SU-DHL-6 (cell line): ENCODE data around the gene EXOC4.

Source experiments
- H2AFZ ChIP-seq: fragments of 200-600 bp; sonication (generic); 2 replicates; pipeline ENCODE4 v1.6.1; 2014; ENCODE audit warnings: low read depth, mild to moderate bottlenecking, moderate library complexity, mixed read lengths, antibody characterized with exemption, low read length; ENCODE audit not compliant: severe bottlenecking
- H3F3A ChIP-seq: fragments of 200-600 bp; shearing (Covaris generic); 2 replicates; pipeline ENCODE4 v1.6.0; 2016; ENCODE audit warnings: antibody characterized with exemption, mild to moderate bottlenecking; ENCODE audit not compliant: insufficient read depth
- H3K27ac ChIP-seq: fragments of 200-600 bp; sonication (generic); 2 replicates; pipeline ENCODE4 v1.5.1; 2016; ENCODE audit warnings: low read depth, mild to moderate bottlenecking, low read length, moderate library complexity, mixed read lengths
- H3K27me3 ChIP-seq: fragments of 200-600 bp; sonication (generic), shearing (Covaris generic); 2 replicates; pipeline ENCODE4 v1.6.0; 2014; ENCODE audit warnings: mild to moderate bottlenecking, low read length
- H3K36me3 ChIP-seq: fragments of 200-600 bp; sonication (generic); 2 replicates; pipeline ENCODE4 v1.6.1; 2014; ENCODE audit warnings: mild to moderate bottlenecking, low read length, mixed read lengths
- H3K4me2 ChIP-seq: fragments of 300-600, 200-600 bp; shearing (Covaris generic), sonication (generic); 2 replicates; pipeline ENCODE4 v1.6.0; 2014; ENCODE audit warnings: low read length, low read depth, mild to moderate bottlenecking; ENCODE audit not compliant: poor library complexity, severe bottlenecking
- H3K4me3 ChIP-seq: fragments of 200-600 bp; sonication (generic); 2 replicates; pipeline ENCODE4 v1.5.1; 2014; ENCODE audit warnings: antibody characterized with exemption, low read length, mild to moderate bottlenecking, mixed read lengths; ENCODE audit not compliant: insufficient read depth, poor library complexity, severe bottlenecking
- H3K79me2 ChIP-seq: fragments of 200-600 bp; sonication (generic); 2 replicates; pipeline ENCODE4 v1.6.1; 2014; ENCODE audit warnings: mild to moderate bottlenecking, low read length, moderate library complexity; ENCODE audit not compliant: insufficient read depth
- H3K9ac ChIP-seq: fragments of 200-600 bp; sonication (generic); 2 replicates; pipeline ENCODE4 v1.7.0; 2014; ENCODE audit warnings: mild to moderate bottlenecking, low read length
- H3K9me2 ChIP-seq: fragments of 200-600 bp; sonication (generic); replicated peaks from 2 replicates; pipeline ENCODE4 v1.6.1; 2014; ENCODE audit warnings: low read length; ENCODE audit not compliant: insufficient read depth
- H3K9me3 ChIP-seq: fragments of 200-600 bp; sonication (generic); 2 replicates; pipeline ENCODE4 v1.6.1; 2014; ENCODE audit warnings: low read length, mixed read lengths; ENCODE audit not compliant: insufficient read depth
- H4K20me1 ChIP-seq: fragments of 200-600 bp; sonication (generic); 2 replicates; pipeline ENCODE4 v1.6.1; 2014; ENCODE audit warnings: low read depth, mild to moderate bottlenecking, antibody characterized with exemption, low read length, moderate library complexity, mixed read lengths
- EZH2phosphoT487 ChIP-seq: fragments of 200-600 bp; sonication (generic), shearing (Covaris generic); conservative IDR thresholded peaks from 2 replicates; pipeline ENCODE4 v1.6.1; 2018; ENCODE audit warnings: mild to moderate bottlenecking, antibody characterized with exemption, low read length, moderate library complexity, mixed read lengths
- TF ChIP-seq, protein P1 (sequence below): fragments of 200-600 bp; sonication (generic); IDR thresholded peaks from one replicate; pipeline ENCODE4 v1.5.1; 2017; ENCODE audit warnings: antibody characterized with exemption, mild to moderate bottlenecking, low read length, moderate library complexity; ENCODE audit not compliant: insufficient read depth, poor library complexity, severe bottlenecking

EXOC4 gene

DNA sequence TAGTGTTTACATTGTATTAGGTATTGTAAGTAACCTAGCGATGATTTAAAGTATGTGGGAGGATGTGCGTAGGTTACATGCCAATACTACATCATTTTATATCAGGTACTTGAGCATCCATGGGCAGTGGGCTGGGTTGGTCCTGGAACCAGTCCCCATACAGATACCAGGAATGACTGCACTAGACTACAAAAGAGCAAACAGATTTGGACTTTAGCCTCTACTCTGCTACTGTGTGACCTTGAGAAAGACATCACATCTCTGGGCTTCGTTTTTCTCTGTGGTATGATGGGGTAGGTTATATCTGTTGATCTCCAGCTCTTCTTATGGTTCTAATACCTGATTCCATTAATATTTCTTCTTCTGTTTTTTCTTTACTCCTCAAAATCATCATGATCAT lies 461.8 kb downstream of the EXOC4 start:
- no peak overlapping the region for H2AFZ ChIP-seq
- no peak overlapping the region for H3K4me3 ChIP-seq
- H3K9ac ChIP-seq: no peak overlapping the region
- no peak overlapping the region for H3K27ac ChIP-seq
- no peaks in the 10 kb centered on the region for H3K36me3 ChIP-seq
- no peaks in the 10 kb centered on the region for H3F3A ChIP-seq
- H3K79me2 ChIP-seq: no peaks in the 10 kb centered on the region
- H3K9me2 ChIP-seq: no peaks in the 10 kb centered on the region
- H3K27me3 ChIP-seq: no peaks in the 10 kb centered on the region
- no peak for TF ChIP-seq EZH2phosphoT487
- TF ChIP-seq, protein P1, sequence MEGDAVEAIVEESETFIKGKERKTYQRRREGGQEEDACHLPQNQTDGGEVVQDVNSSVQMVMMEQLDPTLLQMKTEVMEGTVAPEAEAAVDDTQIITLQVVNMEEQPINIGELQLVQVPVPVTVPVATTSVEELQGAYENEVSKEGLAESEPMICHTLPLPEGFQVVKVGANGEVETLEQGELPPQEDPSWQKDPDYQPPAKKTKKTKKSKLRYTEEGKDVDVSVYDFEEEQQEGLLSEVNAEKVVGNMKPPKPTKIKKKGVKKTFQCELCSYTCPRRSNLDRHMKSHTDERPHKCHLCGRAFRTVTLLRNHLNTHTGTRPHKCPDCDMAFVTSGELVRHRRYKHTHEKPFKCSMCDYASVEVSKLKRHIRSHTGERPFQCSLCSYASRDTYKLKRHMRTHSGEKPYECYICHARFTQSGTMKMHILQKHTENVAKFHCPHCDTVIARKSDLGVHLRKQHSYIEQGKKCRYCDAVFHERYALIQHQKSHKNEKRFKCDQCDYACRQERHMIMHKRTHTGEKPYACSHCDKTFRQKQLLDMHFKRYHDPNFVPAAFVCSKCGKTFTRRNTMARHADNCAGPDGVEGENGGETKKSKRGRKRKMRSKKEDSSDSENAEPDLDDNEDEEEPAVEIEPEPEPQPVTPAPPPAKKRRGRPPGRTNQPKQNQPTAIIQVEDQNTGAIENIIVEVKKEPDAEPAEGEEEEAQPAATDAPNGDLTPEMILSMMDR: no peak
- no peak overlapping the region for H3K4me2 ChIP-seq
- H3K9me3 ChIP-seq: no peaks in the 10 kb centered on the region
- H4K20me1 ChIP-seq: no peaks in the 10 kb centered on the region

DNA sequence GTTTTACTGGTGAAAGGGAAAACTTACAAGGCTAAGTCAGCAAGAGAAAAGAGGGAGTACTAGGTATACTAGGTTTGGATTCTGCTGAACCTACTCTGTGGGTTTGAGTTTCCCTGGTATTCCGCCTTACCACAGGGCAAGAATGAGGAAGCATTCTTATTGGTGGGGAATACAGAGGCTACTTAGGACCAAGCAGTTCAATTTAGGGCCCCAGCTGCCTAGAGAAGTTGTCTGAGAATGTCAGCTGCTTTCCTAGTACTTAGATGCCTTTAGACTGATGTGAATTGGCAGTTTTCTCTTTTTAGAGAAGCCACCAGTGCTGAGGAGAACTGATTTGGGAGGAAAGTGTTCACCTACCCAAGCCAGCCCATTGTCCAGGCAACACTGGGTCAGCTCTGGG lies 465.3 kb downstream of the EXOC4 start:
- H3K27ac ChIP-seq: no peak overlapping the region
- no peaks in the 10 kb centered on the region for H3K27me3 ChIP-seq
- H3K4me2 ChIP-seq: no peak overlapping the region
- no peaks in the 10 kb centered on the region for H3F3A ChIP-seq
- no peak overlapping the region for H2AFZ ChIP-seq
- TF ChIP-seq, protein P1: no peak
- TF ChIP-seq EZH2phosphoT487: no peak
- no peaks in the 10 kb centered on the region for H3K36me3 ChIP-seq
- no peaks in the 10 kb centered on the region for H3K9me2 ChIP-seq
- H3K4me3 ChIP-seq: no peak overlapping the region
- no peaks in the 10 kb centered on the region for H4K20me1 ChIP-seq
- H3K9ac ChIP-seq: no peak overlapping the region
- no peaks in the 10 kb centered on the region for H3K9me3 ChIP-seq
- H3K79me2 ChIP-seq: no peaks in the 10 kb centered on the region

DNA sequence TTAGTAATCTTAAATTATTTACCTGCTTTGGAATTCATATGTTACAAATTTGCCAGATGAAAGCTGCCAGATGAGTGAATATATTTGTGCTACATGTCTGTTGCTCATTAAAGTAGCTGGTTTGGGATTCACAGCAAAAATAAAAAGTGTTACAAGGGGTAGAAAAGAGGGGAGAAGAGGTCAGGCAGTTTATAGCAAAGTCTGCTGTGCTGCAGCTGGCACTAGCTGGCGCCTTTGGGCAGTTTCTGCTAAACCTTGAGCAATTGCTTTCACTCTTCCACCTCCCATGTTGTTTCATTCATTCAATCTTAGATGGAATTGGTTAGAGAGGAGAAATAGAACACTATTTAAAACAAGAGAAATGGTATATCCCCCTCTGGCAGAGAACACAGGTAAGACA lies 470.2 kb downstream of the EXOC4 start:
- H4K20me1 ChIP-seq: no peaks in the 10 kb centered on the region
- no peaks in the 10 kb centered on the region for H3K9me3 ChIP-seq
- H3F3A ChIP-seq: no peaks in the 10 kb centered on the region
- H3K4me3 ChIP-seq: no peak overlapping the region
- no peaks in the 10 kb centered on the region for H3K9me2 ChIP-seq
- no peaks in the 10 kb centered on the region for H3K27me3 ChIP-seq
- H3K36me3 ChIP-seq: no peaks in the 10 kb centered on the region
- no peak overlapping the region for H3K9ac ChIP-seq
- no peak overlapping the region for H3K4me2 ChIP-seq
- TF ChIP-seq, protein P1: no peak
- TF ChIP-seq EZH2phosphoT487: no peak
- H3K27ac ChIP-seq: no peak overlapping the region
- H3K79me2 ChIP-seq: no peaks in the 10 kb centered on the region
- H2AFZ ChIP-seq: no peak overlapping the region
